HG03571 (cell line): ENCODE measurements around the gene SMAD7.

ENCODE experiments used
- ATAC-seq: cut with Tn5 transposase; IDR thresholded peaks from one replicate; pipeline ENCODE4 v1.9.1; 2021; ENCODE audit not compliant: unreplicated experiment

SMAD7 gene

GRCh38 chr18:48917579-48918517 lies 32.9 kb downstream of the SMAD7 start:
- ATAC-seq = no peak

DNA sequence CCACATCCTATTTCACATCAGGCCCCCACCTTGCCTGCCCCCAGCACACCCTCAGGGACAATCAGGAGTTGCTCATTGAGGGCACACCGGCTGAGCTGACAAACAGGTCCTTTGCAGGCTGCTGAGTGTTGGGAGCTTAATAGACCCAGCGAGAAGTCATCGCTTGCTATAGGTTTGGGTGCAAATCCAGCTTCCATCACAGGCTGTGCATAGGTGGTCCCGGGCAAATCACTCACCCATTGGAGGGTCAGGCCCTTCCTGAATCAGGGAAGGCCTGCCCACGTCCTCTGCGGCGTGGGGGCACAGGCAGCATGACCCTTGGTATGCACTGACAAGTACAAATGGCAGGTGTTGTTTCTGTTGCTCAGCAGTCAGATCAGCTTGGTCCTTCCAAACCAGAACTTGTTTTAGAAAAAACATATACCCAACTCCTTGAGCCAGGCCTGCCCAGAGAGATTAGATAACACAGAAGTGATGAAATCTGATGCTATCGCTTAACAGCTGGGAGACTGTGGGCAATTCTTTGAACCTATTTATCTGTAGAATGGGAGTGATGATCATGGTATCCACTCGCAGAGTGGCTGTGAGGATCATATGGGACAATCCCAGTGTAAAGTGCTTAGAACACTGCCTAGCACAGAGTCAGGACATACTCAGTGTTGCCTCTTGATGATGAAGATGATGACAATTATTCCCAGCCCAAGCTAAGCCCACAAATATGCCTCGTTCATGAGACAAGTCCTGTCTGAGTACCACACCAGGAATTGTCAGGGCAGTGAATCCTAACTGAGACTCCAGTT lies 34.9 kb downstream of the SMAD7 start:
- no peak for ATAC-seq

DNA sequence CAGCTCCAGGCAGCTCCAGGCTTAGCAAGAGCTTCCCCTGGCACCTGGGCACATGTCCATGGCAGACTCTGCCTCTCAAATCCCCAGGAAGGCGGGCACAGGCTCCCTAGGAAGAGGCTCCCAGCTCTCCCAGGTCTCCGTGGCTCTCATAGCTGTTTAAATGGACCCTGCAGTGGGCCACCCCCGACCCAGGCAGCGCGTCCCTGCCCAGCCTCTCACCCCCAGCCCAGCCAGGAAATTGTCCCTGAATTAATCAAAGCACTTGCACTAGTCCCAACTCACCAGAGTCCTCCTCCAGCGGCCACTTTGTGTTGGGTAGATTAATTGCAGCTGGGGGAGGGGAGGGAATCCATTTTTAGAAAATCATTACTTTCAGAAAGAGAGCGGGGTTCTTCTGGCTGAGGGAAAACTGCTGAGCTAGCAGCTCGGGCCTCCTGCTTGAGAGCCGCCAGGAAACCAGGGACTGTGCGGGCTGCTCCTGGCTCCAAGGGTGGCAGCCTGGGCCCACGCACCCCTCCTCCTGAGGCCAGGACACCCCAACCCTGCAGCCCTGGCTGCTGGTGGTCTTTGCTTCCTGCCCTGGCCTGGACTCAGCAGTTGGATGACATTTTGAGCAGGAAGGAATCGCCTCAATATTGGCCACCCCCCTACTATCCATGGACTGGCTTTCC lies 36.0 kb downstream of the SMAD7 start:
- ATAC-seq = no peak

DNA sequence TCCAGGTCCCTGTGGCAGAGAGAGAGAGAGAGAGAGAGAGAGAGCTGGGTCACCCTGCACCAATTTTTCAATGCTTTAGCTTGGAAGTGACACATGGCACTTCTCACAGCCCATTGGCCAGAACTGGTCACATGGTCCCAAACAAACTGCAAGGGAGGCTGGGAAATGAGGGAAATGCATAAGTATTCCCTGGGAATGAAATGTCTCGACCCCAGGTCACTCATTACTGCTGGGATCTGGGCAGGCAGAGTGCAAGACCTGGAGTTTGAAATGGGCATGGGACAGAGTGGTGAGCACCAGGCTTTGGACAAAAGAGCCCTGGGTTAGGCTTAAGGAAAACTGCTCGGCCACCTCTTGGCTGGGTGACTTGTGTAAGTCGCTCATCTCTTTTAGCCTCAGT lies 37.0 kb downstream of the SMAD7 start:
- no peak for ATAC-seq

GRCh38 chr18:48913201-48913600 lies 37.6 kb downstream of the SMAD7 start:
- ATAC-seq = no peak

DNA sequence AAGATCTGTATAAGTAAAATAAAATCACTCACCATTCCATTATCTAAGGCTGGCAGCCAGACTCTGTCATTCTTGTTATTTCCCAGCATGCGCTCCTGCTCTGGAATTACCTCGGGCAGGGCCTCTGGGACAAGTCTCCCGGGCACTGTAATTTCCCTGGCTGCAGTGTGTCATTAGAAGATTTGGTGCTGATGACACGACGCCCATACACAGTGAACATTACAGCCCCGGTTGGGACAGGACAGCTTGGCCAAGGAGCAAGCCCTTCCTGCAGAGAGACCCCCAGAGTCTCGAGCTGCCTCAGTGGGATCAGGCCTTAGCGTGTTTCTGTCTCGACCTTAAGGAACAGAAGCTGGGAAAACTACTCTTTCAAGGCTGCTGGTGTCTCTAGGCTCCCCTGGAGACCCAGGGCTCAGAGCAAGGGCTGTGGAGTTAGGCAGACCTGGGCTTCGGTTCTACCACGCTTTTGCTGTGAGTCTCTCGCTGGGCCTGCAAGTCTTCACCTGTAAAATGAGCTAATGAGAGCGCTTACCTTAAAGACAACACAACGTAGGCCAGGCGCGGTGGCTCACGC lies 39.7 kb downstream of the SMAD7 start:
- ATAC-seq = no peak

DNA sequence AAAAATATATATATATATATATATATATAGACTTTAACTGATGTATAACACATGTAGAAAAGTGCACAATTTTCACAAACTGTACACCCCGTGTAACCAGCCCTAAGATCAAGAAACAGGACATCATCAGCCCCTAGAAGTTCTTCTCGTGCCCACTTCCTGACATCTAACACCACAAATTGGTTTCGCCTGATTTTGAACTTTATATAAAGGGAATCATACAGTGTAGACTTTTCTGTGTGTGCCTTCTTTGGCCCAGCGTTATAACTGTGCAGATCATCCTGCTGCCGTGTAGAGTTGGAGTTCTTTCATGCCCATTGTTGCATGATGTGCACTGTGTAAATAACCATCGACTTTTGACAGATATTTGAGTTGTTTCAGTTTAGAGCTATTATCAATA lies 41.0 kb downstream of the SMAD7 start:
- ATAC-seq = no peak

- no peak for ATAC-seq
Measured at GRCh38 chr18:48908916-48909315, 41.8 kb downstream of the SMAD7 start.

DNA sequence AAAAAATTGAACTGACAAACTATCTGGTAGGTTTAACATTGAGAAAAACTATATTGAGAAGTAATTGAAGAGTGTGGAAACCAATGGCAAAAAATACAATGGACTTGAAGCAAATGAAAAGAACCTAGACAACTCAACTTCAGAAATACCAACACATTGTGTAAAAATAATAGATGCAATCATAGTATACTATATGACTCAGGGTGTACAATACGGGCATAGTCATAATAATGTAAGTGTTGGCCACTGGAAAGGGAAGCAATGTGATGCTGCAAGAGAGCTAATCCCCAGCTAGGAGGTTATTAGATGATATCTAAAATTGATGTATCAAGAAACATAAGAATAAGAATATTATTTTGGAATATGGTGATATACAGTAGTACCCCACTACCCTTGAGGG lies 45.3 kb downstream of the SMAD7 start:
- no peak for ATAC-seq

DNA sequence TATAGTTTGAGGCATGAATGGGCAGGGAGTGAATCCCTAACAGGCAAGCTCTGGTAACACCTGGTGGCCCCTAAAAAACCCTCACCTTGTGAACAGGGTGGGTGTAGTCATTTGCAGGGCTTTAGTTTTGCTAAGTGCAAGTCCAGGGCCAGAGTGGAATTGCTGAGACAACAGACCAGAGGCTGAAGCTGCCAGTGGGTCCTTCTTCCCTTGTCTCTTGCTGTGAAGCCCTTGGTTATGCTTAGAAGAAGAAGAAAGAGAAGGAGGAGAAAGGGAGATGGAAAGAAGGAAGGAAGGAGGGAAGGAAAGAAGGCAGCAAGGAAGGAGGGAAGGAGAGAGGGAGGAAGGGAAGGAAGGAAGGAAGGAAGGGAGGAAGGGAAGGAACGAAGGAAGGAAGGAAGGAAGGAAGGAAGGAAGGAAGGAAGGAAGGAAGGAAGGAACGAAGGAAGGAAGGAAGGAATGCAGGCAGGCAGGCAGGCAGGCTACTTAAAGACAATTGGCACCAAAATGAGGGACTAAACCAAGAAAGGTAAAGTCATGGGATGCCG lies 45.8 kb downstream of the SMAD7 start:
- no peak for ATAC-seq

DNA sequence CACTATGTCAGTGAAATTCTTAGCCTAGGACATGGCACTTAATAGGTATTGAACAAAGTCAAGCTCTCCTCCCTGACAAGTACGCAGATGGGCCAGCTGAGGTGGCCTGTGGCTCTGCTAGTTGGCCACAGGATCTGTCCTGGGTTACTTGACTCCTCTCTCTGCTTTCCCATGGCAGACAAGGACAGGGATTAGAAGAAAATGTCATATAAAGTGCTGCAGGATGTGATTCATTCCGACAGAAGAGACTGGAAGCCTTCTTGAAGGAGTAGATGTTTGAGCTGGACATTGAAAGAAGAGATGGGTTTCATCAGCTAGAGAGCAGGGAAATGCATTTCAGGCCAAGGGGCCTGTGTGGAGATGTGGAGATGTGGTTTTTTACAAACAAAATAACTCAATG lies 46.7 kb downstream of the SMAD7 start:
- no peak for ATAC-seq

GRCh38 chr18:48902856-48903601 lies 47.7 kb downstream of the SMAD7 start:
- no peak for ATAC-seq

DNA sequence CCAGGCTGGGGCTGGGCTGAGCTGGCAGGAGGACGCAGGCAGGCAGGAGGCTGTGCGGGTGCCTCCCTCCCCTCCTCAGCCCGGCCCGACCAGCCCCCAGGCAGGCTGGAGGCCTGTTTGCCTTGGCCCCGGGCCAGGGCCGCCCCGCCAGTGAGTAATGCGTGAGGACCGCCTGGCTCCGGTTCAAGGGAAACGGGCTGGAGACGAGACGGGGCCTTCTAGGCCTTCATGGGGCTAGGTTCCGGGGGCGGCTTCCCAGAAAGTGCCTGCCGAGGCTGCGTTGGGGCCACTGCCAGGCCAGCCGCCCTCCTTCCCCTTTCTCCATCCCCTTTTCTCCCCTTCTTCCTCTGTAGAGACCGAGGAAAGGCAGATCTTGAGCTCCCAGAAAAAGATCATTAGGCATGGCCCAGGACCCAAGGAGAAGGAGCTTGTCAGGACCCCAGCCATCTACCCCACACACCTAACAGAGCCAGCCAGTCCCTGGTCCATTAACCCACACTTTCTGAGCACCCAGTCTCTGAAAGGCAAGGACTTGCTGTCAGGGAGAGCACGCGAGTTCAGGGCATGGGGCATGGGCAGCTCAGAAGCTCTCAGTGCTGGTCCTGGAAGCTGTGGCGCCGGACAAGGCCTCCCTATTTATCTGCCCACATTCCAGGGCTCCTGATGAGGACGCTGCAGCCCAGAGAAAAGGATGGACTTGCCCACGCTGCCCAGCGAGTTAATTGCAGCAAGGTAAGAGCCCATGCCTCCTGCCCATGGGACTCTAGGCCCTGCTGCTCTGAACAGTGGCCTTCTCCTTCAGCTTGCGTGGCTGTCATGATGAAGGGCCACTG lies 48.5 kb downstream of the SMAD7 start:
- ATAC-seq = no peak

- ATAC-seq = no peak
Measured at GRCh38 chr18:48901145-48902022, 49.4 kb downstream of the SMAD7 start.

DNA sequence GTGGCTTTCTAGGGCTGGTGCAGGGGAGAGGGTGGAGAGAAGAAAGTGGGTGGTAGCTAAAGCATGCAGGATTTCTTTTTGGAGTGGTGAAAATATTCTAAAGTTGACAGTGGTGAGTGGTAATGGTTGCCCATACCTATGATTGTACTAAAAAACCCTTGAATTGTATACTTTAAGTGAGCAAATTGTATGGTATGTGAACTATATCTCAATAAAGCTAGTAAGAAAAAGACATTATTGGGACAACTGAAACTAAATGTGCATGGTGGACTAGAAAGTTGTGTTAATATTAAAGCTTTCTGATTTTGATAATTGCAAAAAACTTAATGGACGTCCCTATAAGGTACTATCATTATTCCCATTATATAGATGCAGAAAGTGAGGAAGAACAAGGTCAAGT lies 50.3 kb downstream of the SMAD7 start:
- ATAC-seq = no peak

DNA sequence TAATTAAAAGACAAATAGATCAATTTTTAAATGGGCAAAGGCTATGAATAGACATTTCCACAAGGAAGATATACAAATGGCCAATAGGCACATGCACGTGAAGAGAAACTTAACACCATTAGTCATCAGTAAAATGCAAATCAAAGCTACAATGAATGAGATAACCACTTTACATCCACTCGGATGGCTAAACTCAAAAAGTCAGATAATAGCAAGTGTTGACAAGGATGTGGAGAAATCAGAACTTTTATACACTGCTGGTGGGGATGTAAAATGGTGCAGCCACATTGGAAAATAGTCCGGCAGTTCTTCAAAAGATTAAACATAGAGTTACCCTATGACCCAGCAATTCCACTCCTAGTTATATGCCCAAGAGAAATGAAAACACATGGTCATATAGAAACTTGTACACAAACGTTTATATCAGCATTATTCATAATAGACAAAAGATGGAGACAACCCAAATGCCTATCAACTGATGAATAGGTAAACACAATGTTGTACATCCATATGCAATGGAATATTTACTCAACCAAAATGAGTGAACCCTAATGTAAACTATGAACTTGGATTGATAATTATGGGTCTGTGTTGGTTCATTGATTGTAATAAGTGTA lies 51.1 kb downstream of the SMAD7 start:
- ATAC-seq = no peak

GRCh38 chr18:48898521-48898920 lies 52.2 kb downstream of the SMAD7 start:
- no peak for ATAC-seq

- no peak for ATAC-seq
Measured at GRCh38 chr18:48897531-48897930, 53.2 kb downstream of the SMAD7 start.
